Measurements from ENCODE around the gene UNC79. TPM values are rescaled to one million over a fixed set of nuclear protein-coding genes. Genes with fewer than 3 reads are reported as not detected.
"Not testable (repeated sequence)": the region's sequence is repeated elsewhere in the genome, so short reads cannot be mapped to it uniquely, and the experiment has no call there.

The UNC79 gene
- total and polyA plus RNA-seq, 11 donors: 0.04 to 0.58 (median 0.42) TPM

- intact Hi-C loops (cut with DNase I): no loop called here
- 84 to 93% (median 88%) methylated on average over 1 of the region's 1 CpG for WGBS, 4 donors
Observed at GRCh38 chr14:93396456-93396855, 34.3 kb upstream of the UNC79 start.

DNA sequence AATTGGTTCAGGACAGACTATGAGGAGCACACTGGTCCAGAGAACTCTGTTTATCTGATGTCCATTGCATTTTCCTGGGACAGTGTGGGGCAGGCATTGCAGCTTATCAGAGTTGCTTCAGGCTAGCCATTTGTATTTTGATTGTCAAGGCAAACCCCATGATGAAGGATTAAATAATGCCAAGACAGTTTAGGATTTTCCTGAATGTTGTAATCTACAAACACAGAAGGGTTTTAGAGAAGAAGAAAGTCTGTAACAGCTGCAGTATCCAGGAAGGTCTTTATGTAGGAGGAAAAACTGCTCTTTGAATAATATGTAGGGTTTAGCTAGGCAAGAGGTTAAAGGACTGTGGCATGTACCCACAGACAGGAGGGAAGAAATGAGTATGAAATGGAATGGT is 32.2 kb upstream of the UNC79 start:
- ATAC-seq: no peak
- Histone ChIP-seq H3K36me3 (no peaks in the 10 kb centered on the region), H3K4me1 (no peaks in the 10 kb centered on the region), H3K9me3 (peaks cover 0 to 23% (median 6%) of the 10 kb centered on the region in 12 donors), H3K4me3 (no peak overlapping the region), H3K27me3 (peaks cover 0 to 12% (median 0%) of the 10 kb centered on the region in 9 donors), H3K27ac (no peak overlapping the region)
- TF ChIP-seq CTCF (IDR thresholded peaks at IDR 0.05): no peak
- no peak for TF ChIP-seq POLR2A (IDR thresholded peaks at IDR 0.05)
- intact Hi-C loops (cut with DNase I): no loop called here
- DNase-seq: no peak

More at GRCh38 chr14:93396456-93396855, 34.3 kb upstream of the UNC79 start:
- Histone ChIP-seq H3K4me1 (no peaks in the 10 kb centered on the region), H3K36me3 (no peaks in the 10 kb centered on the region), H3K27me3 (peaks cover 0 to 12% (median 0%) of the 10 kb centered on the region in 9 donors), H3K27ac (no peak overlapping the region), H3K4me3 (no peak overlapping the region), H3K9me3 (peaks cover 0 to 23% (median 6%) of the 10 kb centered on the region in 12 donors)
- TF ChIP-seq POLR2A (IDR thresholded peaks at IDR 0.05) (no peak), CTCF (IDR thresholded peaks at IDR 0.05) (no peak)
- DNase-seq (no peak), ATAC-seq (no peak)

DNA sequence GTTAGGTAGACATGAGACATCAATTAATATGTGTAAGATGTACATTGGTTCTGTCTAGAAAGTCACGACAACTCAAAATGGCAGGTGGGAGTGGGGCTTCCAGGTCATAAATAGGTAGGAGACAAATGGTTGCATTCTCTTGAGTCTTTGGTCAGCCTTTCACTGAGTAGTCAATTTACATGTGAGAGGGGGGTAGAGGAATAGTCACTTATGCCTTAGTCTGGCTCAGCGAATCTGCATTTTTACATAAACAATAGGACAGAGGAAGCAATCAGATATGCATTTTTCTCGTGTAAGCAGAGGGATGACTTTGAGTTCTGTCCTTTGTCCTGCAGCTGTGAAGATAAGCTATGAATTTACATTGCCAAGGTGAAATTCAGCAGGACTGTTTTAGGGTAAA is 27.8 kb upstream of the UNC79 start:
- ATAC-seq: no peak
- intact Hi-C loops (cut with DNase I): no loop called here
- WGBS, 4 donors: 33 to 65% (median 51%) methylated on average over 3 of the region's 3 CpGs

DNA sequence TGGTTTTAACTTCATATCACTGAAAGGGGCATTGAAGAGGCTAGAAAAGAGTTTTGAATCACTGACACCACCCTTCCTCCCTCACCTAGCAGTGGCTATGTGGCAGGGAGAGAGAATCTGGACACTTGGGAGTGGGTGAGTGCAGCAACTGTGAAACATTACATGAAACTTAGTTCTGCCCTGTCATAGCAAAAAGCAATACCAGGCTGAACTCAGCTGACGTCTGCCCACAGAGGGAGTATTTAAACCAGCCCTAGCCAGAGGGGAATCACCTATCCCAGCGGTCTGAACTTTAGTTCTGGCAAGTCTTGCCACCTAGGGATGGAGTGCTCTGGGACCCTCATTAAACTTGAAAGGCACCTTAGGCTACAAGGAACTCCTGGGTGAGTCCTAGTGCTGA is 20.7 kb upstream of the UNC79 start:
- TF ChIP-seq POLR2A (IDR thresholded peaks at IDR 0.05): no peak
- DNase-seq: no peak
- H3K4me3 ChIP-seq: no peak overlapping the region
- H3K36me3 ChIP-seq: no peaks in the 10 kb centered on the region
- no peaks in the 10 kb centered on the region for H3K4me1 ChIP-seq
- intact Hi-C loops (cut with DNase I): no loop called here
- ATAC-seq: no peak
- peaks cover 0 to 17% (median 3%) of the 10 kb centered on the region in 12 donors for H3K9me3 ChIP-seq
- 55 to 83% (median 70%) methylated on average over 2 of the region's 2 CpGs for WGBS, 4 donors
- H3K27ac ChIP-seq: no peak overlapping the region
- H3K27me3 ChIP-seq: no peaks in the 10 kb centered on the region

More for the DNA sequence above, 27.8 kb upstream of the UNC79 start:
- H3K27ac ChIP-seq: no peak overlapping the region
- no peaks in the 10 kb centered on the region for H3K4me1 ChIP-seq
- H3K4me3 ChIP-seq: no peak overlapping the region
- TF ChIP-seq POLR2A (IDR thresholded peaks at IDR 0.05): no peak
- no peak for TF ChIP-seq CTCF (IDR thresholded peaks at IDR 0.05)
- no peaks in the 10 kb centered on the region for H3K9me3 ChIP-seq
- DNase-seq: no peak
- no peaks in the 10 kb centered on the region for H3K36me3 ChIP-seq
- peaks cover 0 to 12% (median 0%) of the 10 kb centered on the region in 9 donors for H3K27me3 ChIP-seq

DNA sequence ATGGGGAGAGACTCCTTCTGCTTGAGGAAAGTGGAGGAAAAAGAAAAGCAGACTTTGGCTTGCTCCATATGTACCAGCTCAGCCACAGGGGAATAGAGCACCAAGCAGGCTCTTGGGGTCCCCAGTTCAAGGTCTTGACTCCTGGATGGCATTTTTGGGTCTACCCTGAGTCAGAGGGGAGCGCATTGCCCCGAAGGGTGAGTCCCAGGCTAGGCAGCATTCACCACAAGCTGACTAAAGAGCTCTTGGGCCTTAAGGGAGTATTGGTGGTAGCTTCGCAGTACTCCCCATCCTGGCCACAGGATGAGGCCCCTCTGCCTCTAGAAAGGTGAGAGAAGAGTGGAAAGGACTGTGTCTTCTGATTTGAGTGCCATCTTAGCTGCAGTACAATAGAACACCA is 19.8 kb upstream of the UNC79 start:
- Histone ChIP-seq H3K4me1 (no peaks in the 10 kb centered on the region), H3K4me3 (no peak overlapping the region), H3K9me3 (peaks cover 0 to 17% (median 3%) of the 10 kb centered on the region in 12 donors), H3K27ac (no peak overlapping the region), H3K36me3 (no peaks in the 10 kb centered on the region), H3K27me3 (no peaks in the 10 kb centered on the region)
- intact Hi-C loops (cut with DNase I): no loop called here
- no peak for TF ChIP-seq POLR2A (IDR thresholded peaks at IDR 0.05)
- ATAC-seq (no peak), DNase-seq (no peak)
- 71 to 81% (median 80%) methylated on average over 3 of the region's 3 CpGs for WGBS, 4 donors

DNA sequence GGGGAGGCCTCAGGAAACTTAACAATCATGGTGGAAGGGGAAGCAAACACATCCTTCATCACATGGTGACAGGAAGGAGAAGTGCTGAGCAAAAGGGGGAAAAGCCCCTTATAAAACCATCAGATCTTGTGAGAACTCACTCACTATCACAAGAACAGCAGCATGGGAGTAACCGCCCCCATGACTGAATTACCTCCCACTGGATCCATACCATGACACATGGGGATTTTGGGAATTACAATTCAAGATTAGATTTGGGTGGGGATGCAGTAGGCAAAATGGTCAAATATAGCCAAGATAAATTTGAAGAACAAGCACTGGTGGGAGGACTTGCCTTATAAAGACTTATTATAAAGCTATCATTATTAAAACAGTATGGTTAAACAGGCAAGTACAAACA is 5.6 kb upstream of the UNC79 start:
- ATAC-seq; intact Hi-C loops (cut with DNase I); H3K36me3 ChIP-seq; H3K4me3 ChIP-seq; H3K4me1 ChIP-seq; DNase-seq; H3K27ac ChIP-seq: not testable (repeated sequence)
- Histone ChIP-seq H3K9me3 (peaks cover 0 to 42% (median 20%) of the 10 kb centered on the region in 12 donors), H3K27me3 (peaks cover 0 to 11% (median 4%) of the 10 kb centered on the region in 9 donors)
- WGBS, 4 donors: 53 to 92% (median 86%) methylated on average over 1 of the region's 1 CpG

Data from heart left ventricle (tissue), 16 donors.